Immature natural killer cell (primary cell): Measurements from ENCODE around the gene ICA1. TPM values are rescaled to one million over a fixed set of nuclear protein-coding genes. Genes with fewer than 3 reads are reported as not detected.

ENCODE experiments used
- DNase-seq, 3 donors: peaks; one replicate each; pipeline ENCODE4 v3.0.0; 2022; ENCODE audit warnings: mixed read lengths in 1 of 3
- H3K27ac Mint-ChIP-seq, 6 donors: one replicate each; pipeline ENCODE4 v1.8.0; 2020; ENCODE audit warnings: mixed read lengths in 6 of 6, mild to moderate bottlenecking in 5 of 6, inconsistent platforms in 4 of 6, moderate library complexity in 3 of 6
- H3K27me3 Mint-ChIP-seq, 3 donors: one replicate each; pipeline ENCODE4 v1.8.0; 2020 to 2021; ENCODE audit warnings: low read depth in 3 of 3, mild to moderate bottlenecking in 3 of 3, mixed read lengths in 3 of 3, moderate library complexity in 3 of 3, inconsistent platforms in 1 of 3
- H3K36me3 Mint-ChIP-seq, 3 donors: one replicate each; pipeline ENCODE4 v1.8.0; 2020; ENCODE audit warnings: mixed read lengths in 3 of 3, inconsistent platforms in 2 of 3, mild to moderate bottlenecking in 2 of 3
- H3K4me1 Mint-ChIP-seq, 2 donors: one replicate each; pipeline ENCODE4 v1.8.0; 2020; ENCODE audit warnings: inconsistent platforms in 2 of 2, mild to moderate bottlenecking in 2 of 2, mixed read lengths in 2 of 2, moderate library complexity in 1 of 2
- H3K4me3 Mint-ChIP-seq, 5 donors: one replicate each; pipeline ENCODE4 v1.8.0; 2020; ENCODE audit warnings: mild to moderate bottlenecking in 5 of 5, mixed read lengths in 5 of 5, inconsistent platforms in 3 of 5, moderate library complexity in 3 of 5
- H3K9me3 Mint-ChIP-seq, 6 donors: one replicate each; pipeline ENCODE4 v1.8.0; 2020; ENCODE audit warnings: mild to moderate bottlenecking in 6 of 6, mixed read lengths in 6 of 6, inconsistent platforms in 4 of 6, moderate library complexity in 3 of 6
- polyA plus RNA-seq, 3 donors: library from polyadenylated mRNA; unstranded; fragments of 300-500 nt; fragmentation: Illumina TruSeq; gene quantifications; one replicate each; pipeline ENCODE4 v1.2.3, GENCODE V29; 2021

Gene ICA1
- polyA plus RNA-seq, 3 donors from 2014 or later, result 3.8 to 6.9 (median 5.0) TPM

GRCh38 chr7:8146788-8147413 is 115.1 kb downstream of the ICA1 start:
- Mint-ChIP-seq H3K4me3 (no peak overlapping the region), H3K4me1 (peaks cover 41 to 66% of the 10 kb centered on the region in 2 donors), H3K36me3 (peaks cover 0 to 10% (median 3%) of the 10 kb centered on the region in 3 donors), H3K9me3 (peaks cover 0 to 3% (median 0%) of the 10 kb centered on the region in 6 donors), H3K27ac (peak overlapping the region in 1 of 6 donors; percentile 31), H3K27me3 (peaks cover 0 to 7% (median 2%) of the 10 kb centered on the region in 3 donors)
- DNase-seq, result no peak

GRCh38 chr7:8146106-8146787 is 115.7 kb downstream of the ICA1 start:
- H3K4me3 Mint-ChIP-seq, result no peak overlapping the region
- peaks cover 34 to 59% of the 10 kb centered on the region in 2 donors for H3K4me1 Mint-ChIP-seq
- DNase-seq, result no peak
- H3K9me3 Mint-ChIP-seq, result no peaks in the 10 kb centered on the region
- peaks cover 0 to 10% (median 3%) of the 10 kb centered on the region in 3 donors for H3K36me3 Mint-ChIP-seq
- peaks cover 0 to 2% (median 0%) of the 10 kb centered on the region in 3 donors for H3K27me3 Mint-ChIP-seq
- H3K27ac Mint-ChIP-seq, result peak overlapping the region in 2 of 6 donors; percentile 11 to 53

GRCh38 chr7:8144856-8145255 is 117.1 kb downstream of the ICA1 start:
- no peak overlapping the region for H3K4me3 Mint-ChIP-seq
- peaks cover 28 to 58% of the 10 kb centered on the region in 2 donors for H3K4me1 Mint-ChIP-seq
- H3K27ac Mint-ChIP-seq, result no peak overlapping the region

GRCh38 chr7:8143151-8143874 is 118.7 kb downstream of the ICA1 start:
- H3K9me3 Mint-ChIP-seq, result no peaks in the 10 kb centered on the region
- H3K4me3 Mint-ChIP-seq, result no peak overlapping the region
- peak overlapping the region in 3 of 6 donors; percentile 3 to 58 (median 21) for H3K27ac Mint-ChIP-seq
- H3K4me1 Mint-ChIP-seq, result peaks cover 13 to 43% of the 10 kb centered on the region in 2 donors
- peaks cover 0 to 2% (median 0%) of the 10 kb centered on the region in 3 donors for H3K27me3 Mint-ChIP-seq
- DNase-seq, result no peak
- peaks cover 3 to 10% (median 7%) of the 10 kb centered on the region in 3 donors for H3K36me3 Mint-ChIP-seq

More at GRCh38 chr7:8144856-8145255, 117.1 kb downstream of the ICA1 start:
- Mint-ChIP-seq H3K36me3 (peaks cover 3 to 10% (median 4%) of the 10 kb centered on the region in 3 donors), H3K9me3 (no peaks in the 10 kb centered on the region), H3K27me3 (peaks cover 0 to 2% (median 0%) of the 10 kb centered on the region in 3 donors)
- DNase-seq, result no peak

GRCh38 chr7:8142477-8142876 is 119.5 kb downstream of the ICA1 start:
- DNase-seq, result no peak
- Mint-ChIP-seq H3K4me1 (peaks cover 7 to 34% of the 10 kb centered on the region in 2 donors), H3K27me3 (peaks cover 0 to 2% (median 0%) of the 10 kb centered on the region in 3 donors), H3K36me3 (peaks cover 3 to 10% (median 7%) of the 10 kb centered on the region in 3 donors), H3K9me3 (no peaks in the 10 kb centered on the region), H3K27ac (no peak overlapping the region), H3K4me3 (no peak overlapping the region)

- H3K27ac Mint-ChIP-seq, result no peak overlapping the region
- no peak for DNase-seq
- no peaks in the 10 kb centered on the region for H3K9me3 Mint-ChIP-seq
- H3K4me3 Mint-ChIP-seq, result no peak overlapping the region
- peaks cover 0 to 2% (median 0%) of the 10 kb centered on the region in 3 donors for H3K27me3 Mint-ChIP-seq
- peaks cover 5 to 35% of the 10 kb centered on the region in 2 donors for H3K4me1 Mint-ChIP-seq
- H3K36me3 Mint-ChIP-seq, result peaks cover 3 to 7% (median 6%) of the 10 kb centered on the region in 3 donors
Measured at GRCh38 chr7:8141070-8141469, 120.9 kb downstream of the ICA1 start.

GRCh38 chr7:8136051-8136730 is 125.8 kb downstream of the ICA1 start:
- Mint-ChIP-seq H3K27me3 (peaks cover 0 to 3% (median 2%) of the 10 kb centered on the region in 3 donors), H3K4me3 (no peak overlapping the region)
- DNase-seq, result no peak

GRCh38 chr7:8135417-8135816 is 126.5 kb downstream of the ICA1 start:
- peaks cover 0 to 3% (median 2%) of the 10 kb centered on the region in 3 donors for H3K27me3 Mint-ChIP-seq
- peaks cover 0 to 3% (median 0%) of the 10 kb centered on the region in 3 donors for H3K36me3 Mint-ChIP-seq
- H3K27ac Mint-ChIP-seq, result peak overlapping the region in 4 of 6 donors; percentile 65 to 99 (median 86)
- no peaks in the 10 kb centered on the region for H3K9me3 Mint-ChIP-seq
- no peak overlapping the region for H3K4me3 Mint-ChIP-seq
- H3K4me1 Mint-ChIP-seq, result peaks cover 58 to 66% of the 10 kb centered on the region in 2 donors
- no peak for DNase-seq

More at GRCh38 chr7:8136051-8136730, 125.8 kb downstream of the ICA1 start:
- Mint-ChIP-seq H3K9me3 (no peaks in the 10 kb centered on the region), H3K36me3 (peaks cover 0 to 7% (median 0%) of the 10 kb centered on the region in 3 donors), H3K27ac (peak overlapping the region in 2 of 6 donors; percentile 45 to 65), H3K4me1 (peaks cover 50 to 63% of the 10 kb centered on the region in 2 donors)

- peak; percentile 45 to 59 (median 56) for DNase-seq
- Mint-ChIP-seq H3K9me3 (no peaks in the 10 kb centered on the region), H3K27me3 (peaks cover 2 to 4% (median 2%) of the 10 kb centered on the region in 3 donors), H3K4me3 (peak overlapping the region; percentile 59 to 86 (median 69)), H3K36me3 (peaks cover 0 to 2% (median 0%) of the 10 kb centered on the region in 3 donors), H3K27ac (peak overlapping the region; percentile 84 to 99 (median 97)), H3K4me1 (peaks cover 69 to 76% of the 10 kb centered on the region in 2 donors)
Measured at GRCh38 chr7:8134089-8134733, 127.8 kb downstream of the ICA1 start.

- peak overlapping the region; percentile 84 to 99 (median 97) for H3K27ac Mint-ChIP-seq
- DNase-seq, result no peak
- peak overlapping the region; percentile 49 to 90 (median 76) for H3K4me3 Mint-ChIP-seq
- peaks cover 2 to 8% (median 4%) of the 10 kb centered on the region in 3 donors for H3K27me3 Mint-ChIP-seq
- H3K4me1 Mint-ChIP-seq, result peaks cover 78 to 85% of the 10 kb centered on the region in 2 donors
- no peaks in the 10 kb centered on the region for H3K36me3 Mint-ChIP-seq
- H3K9me3 Mint-ChIP-seq, result no peaks in the 10 kb centered on the region
Measured at GRCh38 chr7:8133188-8133848, 128.6 kb downstream of the ICA1 start.

GRCh38 chr7:8131694-8132605 is 130.0 kb downstream of the ICA1 start:
- H3K9me3 Mint-ChIP-seq, result no peaks in the 10 kb centered on the region
- DNase-seq, result peak; percentile 68 to 76 (median 73)
- peak overlapping the region; percentile 76 to 90 (median 84) for H3K4me3 Mint-ChIP-seq
- no peaks in the 10 kb centered on the region for H3K36me3 Mint-ChIP-seq
- H3K27ac Mint-ChIP-seq, result peak overlapping the region; percentile 84 to 99 (median 97)
- peaks cover 2 to 8% (median 4%) of the 10 kb centered on the region in 3 donors for H3K27me3 Mint-ChIP-seq
- peaks cover 91 to 99% of the 10 kb centered on the region in 2 donors for H3K4me1 Mint-ChIP-seq
